Endothelial cell (in vitro differentiated cells): Measurements from ENCODE around the gene ATRIP. TPM values are rescaled to one million over a fixed set of nuclear protein-coding genes. Genes with fewer than 3 reads are reported as not detected.
A peak's percentile ranks its signal among the peaks of the same experiment; 100 is the strongest.
"Not testable (repeated sequence)": the region's sequence is repeated elsewhere in the genome, so short reads cannot be mapped to it uniquely, and the experiment has no call there.

Experiments used
- DNase-seq: peaks from one replicate; pipeline ENCODE4 v3.0.0; 2021; ENCODE audit warnings: low spot score
- H3K27ac Mint-ChIP-seq: one replicate; pipeline ENCODE4 v1.8.0; 2021; ENCODE audit warnings: mixed read lengths, inconsistent platforms; ENCODE audit not compliant: unreplicated experiment
- H3K27me3 Mint-ChIP-seq: one replicate; pipeline ENCODE4 v1.8.0; 2021; ENCODE audit warnings: mild to moderate bottlenecking, moderate library complexity, mixed read lengths, inconsistent platforms; ENCODE audit not compliant: unreplicated experiment
- H3K36me3 Mint-ChIP-seq: one replicate; pipeline ENCODE4 v1.8.0; 2021; ENCODE audit warnings: mild to moderate bottlenecking, low read depth, mixed read lengths, inconsistent platforms; ENCODE audit not compliant: unreplicated experiment
- H3K4me1 Mint-ChIP-seq: one replicate; pipeline ENCODE4 v1.8.0; 2021; ENCODE audit warnings: mild to moderate bottlenecking, mixed read lengths, inconsistent platforms; ENCODE audit not compliant: unreplicated experiment
- H3K4me3 Mint-ChIP-seq: one replicate; pipeline ENCODE4 v1.8.0; 2021; ENCODE audit warnings: mild to moderate bottlenecking, mixed read lengths, inconsistent platforms; ENCODE audit not compliant: unreplicated experiment
- H3K9me3 Mint-ChIP-seq: one replicate; pipeline ENCODE4 v1.8.0; 2021; ENCODE audit warnings: mixed read lengths, inconsistent platforms; ENCODE audit not compliant: unreplicated experiment
- total RNA-seq: library from RNA; stranded (reverse); fragmentation: NEBNext Ultra II Directional; extraction: Animal tissue kit (Norgen Biotek cat#: 25700); gene quantifications from one replicate; pipeline ENCODE4 v1.2.1, GENCODE V29; 2021; ENCODE audit not compliant: unreplicated experiment
- TF ChIP-seq, protein P1 (sequence below): fragments of 200-600 bp; sonication (generic); IDR thresholded peaks from one replicate; pipeline ENCODE4 v1.5.0; 2021; ENCODE audit warnings: antibody characterized with exemption; ENCODE audit not compliant: unreplicated experiment

ATRIP gene
- total RNA-seq, 1 donor from 2014 or later, result 11.2 TPM

DNA sequence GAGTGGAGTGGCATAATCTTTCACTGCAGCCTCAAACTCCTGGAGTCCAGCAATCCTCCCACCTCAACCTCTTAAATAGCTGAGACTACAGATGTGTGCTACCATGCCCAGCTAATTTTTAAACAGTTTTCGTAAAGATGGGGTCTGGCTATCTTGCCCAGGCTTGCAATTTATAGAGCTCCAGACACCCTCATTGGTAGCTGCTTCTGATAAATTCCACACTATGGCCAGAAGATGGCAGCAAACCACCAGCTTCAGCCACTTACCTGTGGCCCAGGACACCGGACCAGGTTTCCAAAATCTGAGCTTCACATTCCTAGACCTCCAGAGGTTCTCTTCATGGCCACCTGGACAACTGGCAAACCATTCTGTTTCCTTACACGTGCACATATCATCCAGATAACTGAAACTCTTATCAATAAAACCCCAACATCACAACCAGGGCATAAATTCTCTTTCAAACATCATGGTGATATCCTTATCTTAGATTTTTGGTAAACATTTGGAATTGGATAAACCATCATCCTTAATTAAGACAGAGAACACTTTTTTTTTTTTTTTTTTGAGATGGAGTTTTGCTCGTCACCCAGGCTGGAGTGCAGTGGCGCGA lies 45.6 kb upstream of the ATRIP start:
- peaks cover 4% of the 10 kb centered on the region for H3K4me1 Mint-ChIP-seq
- H3K27ac Mint-ChIP-seq, result no peak overlapping the region
- TF ChIP-seq, protein P1, sequence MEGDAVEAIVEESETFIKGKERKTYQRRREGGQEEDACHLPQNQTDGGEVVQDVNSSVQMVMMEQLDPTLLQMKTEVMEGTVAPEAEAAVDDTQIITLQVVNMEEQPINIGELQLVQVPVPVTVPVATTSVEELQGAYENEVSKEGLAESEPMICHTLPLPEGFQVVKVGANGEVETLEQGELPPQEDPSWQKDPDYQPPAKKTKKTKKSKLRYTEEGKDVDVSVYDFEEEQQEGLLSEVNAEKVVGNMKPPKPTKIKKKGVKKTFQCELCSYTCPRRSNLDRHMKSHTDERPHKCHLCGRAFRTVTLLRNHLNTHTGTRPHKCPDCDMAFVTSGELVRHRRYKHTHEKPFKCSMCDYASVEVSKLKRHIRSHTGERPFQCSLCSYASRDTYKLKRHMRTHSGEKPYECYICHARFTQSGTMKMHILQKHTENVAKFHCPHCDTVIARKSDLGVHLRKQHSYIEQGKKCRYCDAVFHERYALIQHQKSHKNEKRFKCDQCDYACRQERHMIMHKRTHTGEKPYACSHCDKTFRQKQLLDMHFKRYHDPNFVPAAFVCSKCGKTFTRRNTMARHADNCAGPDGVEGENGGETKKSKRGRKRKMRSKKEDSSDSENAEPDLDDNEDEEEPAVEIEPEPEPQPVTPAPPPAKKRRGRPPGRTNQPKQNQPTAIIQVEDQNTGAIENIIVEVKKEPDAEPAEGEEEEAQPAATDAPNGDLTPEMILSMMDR, result peak; percentile 76
- peaks cover 7% of the 10 kb centered on the region for H3K27me3 Mint-ChIP-seq
- H3K4me3 Mint-ChIP-seq, result peak overlapping the region; percentile 51
- H3K36me3 Mint-ChIP-seq, result peaks cover 9% of the 10 kb centered on the region
- H3K9me3 Mint-ChIP-seq, result no peaks in the 10 kb centered on the region
- peak; percentile 36 for DNase-seq

DNA sequence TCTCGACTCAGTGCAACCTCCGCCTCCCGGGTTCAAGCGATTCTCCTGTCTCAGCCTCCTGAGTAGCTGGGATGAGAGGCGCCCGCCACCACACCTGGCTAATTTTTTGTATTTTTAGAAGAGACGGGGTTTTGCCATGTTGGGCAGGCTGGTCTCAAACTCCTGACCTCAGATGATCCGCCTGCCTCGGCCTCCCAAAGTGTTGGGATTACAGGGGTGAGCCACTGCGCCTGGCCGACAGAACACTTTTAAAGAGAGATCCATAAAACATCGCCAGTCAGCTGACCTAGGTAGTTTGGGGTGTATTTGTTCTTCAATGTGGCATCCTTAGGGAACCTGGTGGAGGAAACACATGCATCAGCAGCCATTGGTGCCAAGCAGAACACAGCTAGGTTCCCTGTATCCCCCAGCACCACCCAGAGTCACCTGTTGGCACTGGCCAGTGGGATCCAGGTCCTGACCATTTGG lies 45.1 kb upstream of the ATRIP start:
- H3K4me1 Mint-ChIP-seq, H3K27ac Mint-ChIP-seq, H3K9me3 Mint-ChIP-seq, H3K4me3 Mint-ChIP-seq, H3K27me3 Mint-ChIP-seq: not testable (repeated sequence)
- H3K36me3 Mint-ChIP-seq, result peaks cover 15% of the 10 kb centered on the region
- peak; percentile 2 for DNase-seq

DNA sequence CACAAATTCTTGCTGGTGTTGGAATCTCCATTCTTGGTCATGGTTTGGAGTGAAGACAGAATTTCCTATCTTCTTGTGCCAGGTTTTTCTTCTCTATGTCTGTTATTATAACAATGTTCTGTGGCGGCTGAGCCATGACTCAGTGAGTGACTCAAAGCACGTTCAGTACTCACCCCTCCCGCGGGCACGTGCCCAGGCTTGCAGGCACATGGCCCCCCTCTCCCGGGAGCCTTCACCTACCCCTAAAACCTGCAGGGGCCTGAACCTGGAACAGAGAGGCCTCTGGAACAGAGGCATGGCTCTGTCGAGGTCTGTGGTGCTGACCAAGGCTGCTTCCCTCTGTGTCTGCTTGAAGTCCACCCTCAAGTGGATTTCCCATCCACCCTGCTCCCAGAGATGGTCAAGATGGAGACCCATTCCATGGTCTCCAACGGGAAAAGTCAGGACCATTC lies 44.2 kb upstream of the ATRIP start:
- H3K4me3 Mint-ChIP-seq, result no peak overlapping the region
- DNase-seq, result peak; percentile 2
- peaks cover 18% of the 10 kb centered on the region for H3K36me3 Mint-ChIP-seq
- TF ChIP-seq, protein P1, result no peak
- H3K27ac Mint-ChIP-seq, result no peak overlapping the region
- H3K4me1 Mint-ChIP-seq, result peaks cover 11% of the 10 kb centered on the region
- no peaks in the 10 kb centered on the region for H3K9me3 Mint-ChIP-seq
- H3K27me3 Mint-ChIP-seq, result peaks cover 9% of the 10 kb centered on the region

DNA sequence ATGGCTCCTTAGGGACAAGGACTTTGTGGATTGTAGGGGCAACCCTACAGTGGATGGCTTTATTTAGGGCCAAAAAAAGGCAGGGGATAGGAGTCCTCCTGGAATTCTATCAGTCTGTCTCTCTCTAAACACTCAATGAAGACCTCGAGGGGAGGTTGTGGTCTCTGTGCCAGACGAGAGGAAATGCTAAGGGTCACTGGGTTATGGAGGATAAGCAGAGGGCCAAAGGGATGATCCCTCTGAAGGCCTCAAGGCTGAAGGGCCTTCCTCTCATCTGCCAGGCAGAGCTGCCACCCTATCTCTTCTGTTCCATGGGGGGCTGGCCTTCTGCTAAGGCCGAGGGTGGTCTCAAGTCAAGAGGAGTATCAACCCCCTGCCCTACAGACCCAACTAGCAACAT lies 43.6 kb upstream of the ATRIP start:
- Mint-ChIP-seq H3K36me3 (peaks cover 23% of the 10 kb centered on the region), H3K4me3 (no peak overlapping the region), H3K9me3 (no peaks in the 10 kb centered on the region), H3K27ac (no peak overlapping the region), H3K4me1 (peaks cover 10% of the 10 kb centered on the region), H3K27me3 (peaks cover 4% of the 10 kb centered on the region)
- DNase-seq, result peak; percentile 0
- TF ChIP-seq, protein P1, result no peak

DNA sequence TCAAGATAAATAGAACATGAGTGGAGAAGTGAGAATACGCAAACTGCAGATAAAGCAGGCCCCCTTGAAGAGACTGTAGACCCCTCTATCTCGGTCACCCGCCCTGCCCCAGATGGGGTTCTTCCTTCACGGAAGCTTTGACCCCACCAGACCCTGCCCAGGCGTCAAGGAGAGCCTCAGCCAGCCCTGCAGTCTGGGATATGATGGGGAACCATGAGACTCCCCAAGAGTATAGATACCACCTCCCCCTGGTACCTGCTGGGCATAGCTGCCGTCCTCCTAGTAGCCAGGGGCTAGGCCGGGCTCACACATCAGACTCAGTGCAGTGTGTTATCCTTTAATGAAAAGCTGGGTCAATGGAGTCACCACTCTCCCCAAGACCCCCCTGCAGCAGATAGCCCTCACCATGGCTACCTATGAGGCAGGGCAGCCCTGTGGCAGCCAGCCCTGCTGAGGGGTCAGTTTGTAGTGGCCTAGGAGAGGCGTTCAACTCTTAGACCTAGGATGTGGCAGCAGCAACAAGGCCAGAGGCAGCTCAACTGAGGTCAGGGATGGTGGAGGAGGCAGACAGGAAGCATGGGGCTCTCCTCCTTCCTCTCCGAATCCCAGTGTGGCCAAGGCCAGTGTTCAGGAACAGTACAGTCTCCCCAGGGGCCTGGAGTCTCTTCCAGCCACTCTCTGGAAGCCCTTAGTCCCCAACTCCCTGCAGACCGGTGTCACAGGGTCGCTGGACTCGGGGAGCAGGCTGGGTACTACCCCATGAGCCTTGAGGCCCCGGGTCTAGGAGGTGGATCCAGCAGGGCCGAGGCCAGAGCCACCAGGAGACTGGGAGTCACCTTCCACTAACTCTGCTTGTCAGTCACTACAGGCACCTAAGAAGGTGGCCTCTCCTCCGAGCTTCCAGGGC lies 42.8 kb upstream of the ATRIP start:
- Mint-ChIP-seq H3K27ac (no peak overlapping the region), H3K4me3 (no peak overlapping the region), H3K9me3 (no peaks in the 10 kb centered on the region), H3K36me3 (peaks cover 29% of the 10 kb centered on the region), H3K27me3 (peaks cover 4% of the 10 kb centered on the region), H3K4me1 (peaks cover 10% of the 10 kb centered on the region)
- peak; percentile 2 for DNase-seq
- TF ChIP-seq, protein P1, result no peak
